ENCODE data around the gene TNS3.

TNS3 gene

DNA sequence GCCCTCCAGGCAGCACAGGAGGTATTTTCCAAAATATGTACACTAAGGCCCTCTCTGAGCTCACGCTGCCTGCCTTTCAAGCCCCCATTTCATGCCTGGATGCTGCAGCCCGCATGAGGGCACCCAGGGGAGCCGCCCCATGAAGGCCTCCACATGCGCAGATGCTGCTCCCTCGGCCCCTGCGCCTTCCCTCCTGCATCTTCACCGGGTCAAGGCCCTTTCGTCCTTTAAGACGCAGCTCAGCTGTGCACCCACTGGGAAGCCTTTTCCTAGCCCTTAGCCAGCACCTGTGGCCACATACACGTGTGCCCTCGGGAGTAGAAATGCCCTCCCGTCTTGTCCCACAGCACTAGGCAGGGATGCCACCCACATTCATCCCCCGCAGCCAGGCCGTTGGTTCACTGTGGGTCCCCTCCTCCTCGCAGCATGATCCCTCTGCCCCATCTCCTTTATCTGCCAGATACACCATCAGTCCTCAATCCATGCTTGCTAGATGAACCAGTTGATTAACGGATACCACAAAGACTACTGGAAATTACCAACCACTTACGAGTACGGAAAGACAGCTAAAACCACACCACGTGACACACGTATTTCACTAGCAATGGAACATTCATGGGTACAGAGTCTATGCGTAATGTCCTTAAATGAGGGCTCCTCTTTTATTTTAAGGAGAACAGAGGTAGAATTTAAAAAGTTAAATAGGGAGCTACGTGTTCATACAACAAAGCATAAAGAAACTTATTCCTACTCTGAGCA lies 278.0 kb downstream of the TNS3 start:
- Histone ChIP-seq H3K4me1 (ENCODE audit: control extremely low read depth in 1 of 4, control insufficient read depth in 4 of 4, insufficient read depth in 4 of 4, low read length in 3 of 4) (no peaks in the 10 kb centered on the region), H3K9me3 (ENCODE audit: control extremely low read depth in 1 of 5, control insufficient read depth in 4 of 5, insufficient read depth in 2 of 5, low read depth in 1 of 5, low read length in 4 of 5) (peaks cover 0 to 7% (median 4%) of the 10 kb centered on the region in 5 experiments), H3K27me3 (replicated peaks in 2 of 5; ENCODE audit: control insufficient read depth in 4 of 5, insufficient read depth in 5 of 5, low read length in 4 of 5) (no peaks in the 10 kb centered on the region), H3K4me3 (ENCODE audit: control insufficient read depth in 1 of 7, extremely low read depth in 1 of 7, insufficient read depth in 4 of 7, low read depth in 2 of 7, low read length in 6 of 7) (no peak overlapping the region), H3K27ac (ENCODE audit: insufficient read depth in 1 of 2, low read depth in 1 of 2, low read length in 2 of 2, poor library complexity in 1 of 2, severe bottlenecking in 2 of 2) (no peak overlapping the region), H3K36me3 (ENCODE audit: control insufficient read depth in 4 of 4, insufficient read depth in 4 of 4, low read length in 3 of 4) (peaks cover 10 to 70% (median 50%) of the 10 kb centered on the region in 4 experiments)
- DNase-seq, result no peak
- ChIA-PET CTCF (interaction anchor here (0.9 to 1.2 kb wide), 2 partner anchors 11 to 114 kb away, joined by 3 to 5 read pairs; no protein-coding TSS in a partner anchor), POLR2A (no interaction called here)
- 95% methylated on average over 18 of the region's 22 CpGs for WGBS (ENCODE audit: insufficient coverage)

DNA sequence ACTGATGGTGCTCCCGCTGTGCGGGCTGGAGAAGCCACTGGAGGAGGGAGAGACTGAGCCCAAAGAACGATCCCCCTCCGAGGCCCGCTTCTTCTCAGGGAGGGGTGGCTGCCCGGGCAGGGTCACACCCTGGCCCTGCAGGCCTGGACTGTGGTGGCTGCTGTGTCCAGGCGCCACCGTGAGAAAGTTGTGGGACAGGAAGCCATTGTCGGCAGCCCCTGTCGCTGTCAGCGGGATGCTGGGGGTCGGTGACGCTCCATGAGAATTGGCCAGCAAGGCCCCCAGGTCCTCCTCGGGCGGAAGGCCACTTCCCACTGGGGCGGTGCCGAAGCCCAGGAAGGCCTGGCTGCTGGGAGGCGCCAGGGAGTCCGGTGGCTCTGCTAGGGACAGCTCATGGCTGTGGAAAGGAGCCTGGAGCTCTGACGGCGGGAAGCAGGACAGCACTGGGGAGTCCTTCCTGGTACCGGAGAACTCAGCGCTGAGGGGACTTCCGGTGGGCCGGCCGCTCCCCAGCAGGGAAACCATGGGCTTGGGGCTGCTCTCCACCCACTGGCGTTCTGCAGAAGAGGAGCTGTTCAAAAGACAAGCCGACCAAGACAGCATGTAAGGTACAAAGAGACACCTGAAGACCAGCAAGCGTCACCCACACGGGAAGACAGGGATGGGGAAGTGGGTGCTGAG lies 278.8 kb downstream of the TNS3 start:
- 100% methylated on average over 30 of the region's 30 CpGs for WGBS (ENCODE audit: insufficient coverage)
- Histone ChIP-seq H3K27ac (ENCODE audit: insufficient read depth in 1 of 2, low read depth in 1 of 2, low read length in 2 of 2, poor library complexity in 1 of 2, severe bottlenecking in 2 of 2) (no peak overlapping the region), H3K36me3 (ENCODE audit: control insufficient read depth in 4 of 4, insufficient read depth in 4 of 4, low read length in 3 of 4) (peaks cover 4 to 70% (median 47%) of the 10 kb centered on the region in 4 experiments), H3K4me3 (ENCODE audit: control insufficient read depth in 1 of 7, extremely low read depth in 1 of 7, insufficient read depth in 4 of 7, low read depth in 2 of 7, low read length in 6 of 7) (no peak overlapping the region), H3K4me1 (ENCODE audit: control extremely low read depth in 1 of 4, control insufficient read depth in 4 of 4, insufficient read depth in 4 of 4, low read length in 3 of 4) (no peaks in the 10 kb centered on the region), H3K27me3 (replicated peaks in 2 of 5; ENCODE audit: control insufficient read depth in 4 of 5, insufficient read depth in 5 of 5, low read length in 4 of 5) (no peaks in the 10 kb centered on the region), H3K9me3 (ENCODE audit: control extremely low read depth in 1 of 5, control insufficient read depth in 4 of 5, insufficient read depth in 2 of 5, low read depth in 1 of 5, low read length in 4 of 5) (no peaks in the 10 kb centered on the region)
- no peak for DNase-seq
- ChIA-PET CTCF (interaction anchor here (1.2 kb wide), 1 partner anchor 10 kb away, joined by 5 read pairs; no protein-coding TSS in a partner anchor), POLR2A (no interaction called here)

DNA sequence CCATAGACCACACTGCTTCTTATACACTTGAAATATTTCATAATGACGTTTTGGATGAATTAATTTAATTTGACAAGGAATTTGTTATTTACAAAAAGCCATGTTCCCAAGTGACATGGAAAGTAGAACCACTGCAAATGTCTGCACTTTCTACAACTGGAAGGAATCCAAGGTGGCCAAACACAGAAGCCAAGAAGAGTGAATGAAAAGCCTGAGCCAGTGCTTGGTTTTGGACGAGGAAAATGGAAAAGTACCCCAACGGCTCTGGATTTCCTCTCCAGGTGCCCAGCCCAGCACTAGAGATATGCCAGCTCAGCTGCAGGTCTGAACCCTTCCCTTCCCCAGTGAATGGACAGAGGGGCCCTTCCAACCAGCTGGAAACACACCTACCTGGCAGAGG lies 279.4 kb downstream of the TNS3 start:
- ChIA-PET CTCF (no interaction called here), POLR2A (no interaction called here)
- DNase-seq, result no peak
- Histone ChIP-seq H3K27me3 (replicated peaks in 2 of 5; ENCODE audit: control insufficient read depth in 4 of 5, insufficient read depth in 5 of 5, low read length in 4 of 5) (no peaks in the 10 kb centered on the region), H3K27ac (ENCODE audit: insufficient read depth in 1 of 2, low read depth in 1 of 2, low read length in 2 of 2, poor library complexity in 1 of 2, severe bottlenecking in 2 of 2) (no peak overlapping the region), H3K4me3 (ENCODE audit: control insufficient read depth in 1 of 7, extremely low read depth in 1 of 7, insufficient read depth in 4 of 7, low read depth in 2 of 7, low read length in 6 of 7) (no peak overlapping the region), H3K9me3 (ENCODE audit: control extremely low read depth in 1 of 5, control insufficient read depth in 4 of 5, insufficient read depth in 2 of 5, low read depth in 1 of 5, low read length in 4 of 5) (no peaks in the 10 kb centered on the region), H3K4me1 (ENCODE audit: control extremely low read depth in 1 of 4, control insufficient read depth in 4 of 4, insufficient read depth in 4 of 4, low read length in 3 of 4) (no peaks in the 10 kb centered on the region), H3K36me3 (ENCODE audit: control insufficient read depth in 4 of 4, insufficient read depth in 4 of 4, low read length in 3 of 4) (peaks cover 4 to 70% (median 49%) of the 10 kb centered on the region in 4 experiments)
- WGBS (ENCODE audit: insufficient coverage), result 89% methylated on average over 1 of the region's 3 CpGs

DNA sequence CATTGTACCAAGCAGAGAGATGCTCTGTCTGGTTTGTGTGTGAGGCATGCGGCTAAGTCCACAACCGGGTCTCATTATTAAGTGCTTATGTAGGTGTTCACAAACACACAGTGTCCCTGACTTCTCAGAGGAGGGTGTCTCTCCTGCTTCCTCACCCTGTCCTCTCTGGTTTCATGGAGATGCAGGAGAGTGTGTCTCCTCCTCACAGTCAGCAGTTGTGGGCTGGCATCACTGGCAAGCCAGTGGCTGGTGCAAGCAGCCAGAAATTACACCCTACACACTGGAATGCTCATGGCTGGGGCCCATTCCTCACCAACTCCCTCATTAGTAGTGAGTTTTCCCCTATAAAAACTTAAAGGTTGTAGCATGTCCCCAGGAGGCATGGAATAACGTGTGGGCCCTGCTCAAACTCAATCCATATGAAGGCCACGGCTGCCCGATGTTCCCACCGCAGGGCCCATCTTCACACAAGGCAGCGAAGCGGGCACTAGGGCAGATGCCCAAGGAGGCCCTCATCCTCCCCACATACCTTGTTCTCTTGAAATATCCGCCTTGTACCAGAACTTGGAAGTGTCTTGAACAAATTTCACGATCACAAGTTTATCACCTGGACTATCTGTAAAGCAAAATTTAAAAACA lies 280.1 kb downstream of the TNS3 start:
- Histone ChIP-seq H3K27me3 (replicated peaks in 2 of 5; ENCODE audit: control insufficient read depth in 4 of 5, insufficient read depth in 5 of 5, low read length in 4 of 5) (no peaks in the 10 kb centered on the region), H3K27ac (ENCODE audit: insufficient read depth in 1 of 2, low read depth in 1 of 2, low read length in 2 of 2, poor library complexity in 1 of 2, severe bottlenecking in 2 of 2) (no peak overlapping the region), H3K4me1 (ENCODE audit: control extremely low read depth in 1 of 4, control insufficient read depth in 4 of 4, insufficient read depth in 4 of 4, low read length in 3 of 4) (no peaks in the 10 kb centered on the region), H3K36me3 (ENCODE audit: control insufficient read depth in 4 of 4, insufficient read depth in 4 of 4, low read length in 3 of 4) (peaks cover 4 to 78% (median 54%) of the 10 kb centered on the region in 4 experiments), H3K4me3 (ENCODE audit: control insufficient read depth in 1 of 7, extremely low read depth in 1 of 7, insufficient read depth in 4 of 7, low read depth in 2 of 7, low read length in 6 of 7) (no peak overlapping the region), H3K9me3 (ENCODE audit: control extremely low read depth in 1 of 5, control insufficient read depth in 4 of 5, insufficient read depth in 2 of 5, low read depth in 1 of 5, low read length in 4 of 5) (no peaks in the 10 kb centered on the region)
- DNase-seq, result no peak
- ChIA-PET CTCF (no interaction called here), POLR2A (no interaction called here)
- WGBS (ENCODE audit: insufficient coverage), result 97% methylated on average over 10 of the region's 10 CpGs

DNA sequence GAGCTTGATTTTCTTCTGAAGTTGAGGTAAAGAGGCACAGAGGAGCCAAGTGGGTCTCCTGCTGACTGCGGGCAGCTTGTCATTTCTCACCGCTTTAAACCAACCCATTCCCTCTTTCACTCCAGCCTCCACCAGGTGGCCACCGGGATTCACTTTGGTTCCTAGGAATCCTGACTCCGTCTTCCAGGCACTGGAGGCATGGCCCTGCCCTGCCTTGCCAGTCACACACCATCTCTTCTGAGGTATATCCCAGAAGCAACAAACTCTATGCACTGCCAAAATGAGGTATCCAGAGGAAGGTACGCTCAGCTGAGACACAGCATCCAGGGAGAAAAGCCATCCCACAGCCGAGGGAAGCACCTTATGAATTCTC lies 280.8 kb downstream of the TNS3 start:
- POLR2A ChIA-PET, result no interaction called here
- H3K4me3 ChIP-seq (ENCODE audit: control insufficient read depth in 1 of 7, extremely low read depth in 1 of 7, insufficient read depth in 4 of 7, low read depth in 2 of 7, low read length in 6 of 7), result no peak overlapping the region

GRCh38 chr7:47300472-47301104 lies 281.3 kb downstream of the TNS3 start:
- 97% methylated on average over 11 of the region's 11 CpGs for WGBS (ENCODE audit: insufficient coverage)
- H3K27me3 ChIP-seq (replicated peaks in 2 of 5; ENCODE audit: control insufficient read depth in 4 of 5, insufficient read depth in 5 of 5, low read length in 4 of 5), result no peaks in the 10 kb centered on the region

More for the DNA sequence above, 280.8 kb downstream of the TNS3 start:
- Histone ChIP-seq H3K27me3 (replicated peaks in 2 of 5; ENCODE audit: control insufficient read depth in 4 of 5, insufficient read depth in 5 of 5, low read length in 4 of 5) (no peaks in the 10 kb centered on the region), H3K9me3 (ENCODE audit: control extremely low read depth in 1 of 5, control insufficient read depth in 4 of 5, insufficient read depth in 2 of 5, low read depth in 1 of 5, low read length in 4 of 5) (no peaks in the 10 kb centered on the region), H3K27ac (ENCODE audit: insufficient read depth in 1 of 2, low read depth in 1 of 2, low read length in 2 of 2, poor library complexity in 1 of 2, severe bottlenecking in 2 of 2) (no peak overlapping the region), H3K36me3 (ENCODE audit: control insufficient read depth in 4 of 4, insufficient read depth in 4 of 4, low read length in 3 of 4) (peaks cover 5 to 85% (median 57%) of the 10 kb centered on the region in 4 experiments), H3K4me1 (ENCODE audit: control extremely low read depth in 1 of 4, control insufficient read depth in 4 of 4, insufficient read depth in 4 of 4, low read length in 3 of 4) (no peaks in the 10 kb centered on the region)
- DNase-seq, result no peak
- CTCF ChIA-PET, result no interaction called here
- 92% methylated on average over 6 of the region's 6 CpGs for WGBS (ENCODE audit: insufficient coverage)

More at GRCh38 chr7:47300472-47301104, 281.3 kb downstream of the TNS3 start:
- ChIA-PET POLR2A (no interaction called here), CTCF (no interaction called here)
- Histone ChIP-seq H3K4me3 (ENCODE audit: control insufficient read depth in 1 of 7, extremely low read depth in 1 of 7, insufficient read depth in 4 of 7, low read depth in 2 of 7, low read length in 6 of 7) (no peak overlapping the region), H3K9me3 (ENCODE audit: control extremely low read depth in 1 of 5, control insufficient read depth in 4 of 5, insufficient read depth in 2 of 5, low read depth in 1 of 5, low read length in 4 of 5) (no peaks in the 10 kb centered on the region), H3K36me3 (ENCODE audit: control insufficient read depth in 4 of 4, insufficient read depth in 4 of 4, low read length in 3 of 4) (peaks cover 10 to 90% (median 59%) of the 10 kb centered on the region in 4 experiments), H3K27ac (ENCODE audit: insufficient read depth in 1 of 2, low read depth in 1 of 2, low read length in 2 of 2, poor library complexity in 1 of 2, severe bottlenecking in 2 of 2) (no peak overlapping the region), H3K4me1 (ENCODE audit: control extremely low read depth in 1 of 4, control insufficient read depth in 4 of 4, insufficient read depth in 4 of 4, low read length in 3 of 4) (no peaks in the 10 kb centered on the region)
- DNase-seq, result no peak
